Ishikawa (cell line): ENCODE data around the gene C19orf47.

Source experiments
- CEBPB ChIP-seq: IDR thresholded peaks from 2 replicates; pipeline ENCODE4 v1.6.1; 2012
- CREB1 ChIP-seq: IDR thresholded peaks from 2 replicates; pipeline ENCODE4 v1.6.1; 2012; ENCODE audit warnings: low read depth
- EGR1 ChIP-seq: IDR thresholded peaks from 2 replicates; pipeline ENCODE4 v1.6.1; 2012
- EP300 ChIP-seq: IDR thresholded peaks from 2 replicates; pipeline ENCODE4 v1.6.1; 2012; ENCODE audit warnings: borderline replicate concordance
- FOXM1 ChIP-seq: IDR thresholded peaks from 2 replicates; pipeline ENCODE4 v1.6.1; 2012; ENCODE audit warnings: low read depth, borderline replicate concordance
- NFIC ChIP-seq: IDR thresholded peaks from 2 replicates; pipeline ENCODE4 v1.6.1; 2012
- RAD21 ChIP-seq: IDR thresholded peaks from 2 replicates; pipeline ENCODE4 v1.6.1; 2012; ENCODE audit warnings: low read depth
- REST ChIP-seq: IDR thresholded peaks from 2 replicates; pipeline ENCODE4 v1.6.1; 2012; ENCODE audit warnings: low read depth, mild to moderate bottlenecking
- TAF1 ChIP-seq: IDR thresholded peaks from 2 replicates; pipeline ENCODE4 v1.6.1; 2012; ENCODE audit warnings: low read depth, mild to moderate bottlenecking
- TCF12 ChIP-seq: IDR thresholded peaks from 2 replicates; pipeline ENCODE4 v1.6.1; 2012; ENCODE audit warnings: low read depth
- TEAD4 ChIP-seq: IDR thresholded peaks from 2 replicates; pipeline ENCODE4 v1.6.1; 2012
- YY1 ChIP-seq: IDR thresholded peaks from 2 replicates; pipeline ENCODE4 v1.6.1; 2012; ENCODE audit warnings: low read depth
- ZBTB7A ChIP-seq: IDR thresholded peaks from 2 replicates; pipeline ENCODE4 v1.6.1; 2012; ENCODE audit warnings: low read depth
- TF ChIP-seq, protein P1 (sequence below): IDR thresholded peaks from 2 replicates; pipeline ENCODE4 v1.6.1; 2012
- TF ChIP-seq, protein P2 (sequence below): IDR thresholded peaks from 2 replicates; pipeline ENCODE4 v1.6.1; 2012

C19orf47 gene

GRCh38 chr19:40392123-40392522, 43.9 kb upstream of the C19orf47 start:
- TF ChIP-seq, protein P1, sequence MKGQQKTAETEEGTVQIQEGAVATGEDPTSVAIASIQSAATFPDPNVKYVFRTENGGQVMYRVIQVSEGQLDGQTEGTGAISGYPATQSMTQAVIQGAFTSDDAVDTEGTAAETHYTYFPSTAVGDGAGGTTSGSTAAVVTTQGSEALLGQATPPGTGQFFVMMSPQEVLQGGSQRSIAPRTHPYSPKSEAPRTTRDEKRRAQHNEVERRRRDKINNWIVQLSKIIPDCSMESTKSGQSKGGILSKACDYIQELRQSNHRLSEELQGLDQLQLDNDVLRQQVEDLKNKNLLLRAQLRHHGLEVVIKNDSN: no peak
- TF ChIP-seq TEAD4 (no peak), TCF12 (no peak), EP300 (no peak), NFIC (no peak), CEBPB (no peak), REST (no peak), RAD21 (no peak), TAF1 (no peak), ZBTB7A (no peak), EGR1 (no peak), FOXM1 (no peak), CREB1 (no peak), YY1 (no peak)
- TF ChIP-seq, protein P2, sequence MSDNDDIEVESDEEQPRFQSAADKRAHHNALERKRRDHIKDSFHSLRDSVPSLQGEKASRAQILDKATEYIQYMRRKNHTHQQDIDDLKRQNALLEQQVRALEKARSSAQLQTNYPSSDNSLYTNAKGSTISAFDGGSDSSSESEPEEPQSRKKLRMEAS: no peak

DNA sequence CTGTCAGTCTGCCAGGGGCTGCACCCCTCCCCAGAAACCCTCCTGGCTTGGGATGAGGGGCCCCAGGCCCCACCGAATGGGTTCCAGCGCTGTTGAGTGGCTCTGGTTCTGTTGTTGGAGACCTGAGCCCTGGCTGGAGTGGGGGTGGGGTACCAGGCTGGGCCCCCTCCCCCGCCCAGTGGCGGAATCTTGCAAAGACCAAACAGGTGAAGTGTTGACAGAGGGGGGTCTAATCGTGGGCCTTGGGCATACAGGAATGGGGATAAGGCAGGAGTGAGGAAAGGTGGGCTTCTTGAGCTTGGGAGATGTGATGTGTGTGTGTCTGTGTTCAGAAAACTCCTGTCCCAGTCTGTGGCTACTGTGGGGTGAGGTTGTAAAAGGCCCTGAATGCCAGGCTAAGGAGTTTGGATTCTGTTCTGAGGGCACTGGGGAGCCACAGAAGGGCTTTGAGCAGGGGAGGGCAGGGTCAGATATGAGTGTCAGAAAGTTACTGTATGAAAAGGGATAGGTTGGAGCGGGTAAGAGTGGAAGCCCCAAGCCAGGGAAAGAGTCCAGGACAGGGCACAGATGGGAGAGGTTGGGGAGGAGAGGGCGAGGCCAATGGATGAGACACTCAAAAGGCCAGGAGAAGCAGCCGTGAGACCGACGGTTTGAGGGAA, 42.0 kb upstream of the C19orf47 start, which contains the start of gene HIPK4:
Gene HIPK4 (minus strand): TSS at position 98 of the 659 bp plus-strand sequence. CDS start 279 bp downstream, outside the sequence.
- TF ChIP-seq CEBPB: no peak
- no peak for TF ChIP-seq CREB1
- TF ChIP-seq, protein P2: no peak
- TF ChIP-seq, protein P1: no peak
- no peak for TF ChIP-seq REST

DNA sequence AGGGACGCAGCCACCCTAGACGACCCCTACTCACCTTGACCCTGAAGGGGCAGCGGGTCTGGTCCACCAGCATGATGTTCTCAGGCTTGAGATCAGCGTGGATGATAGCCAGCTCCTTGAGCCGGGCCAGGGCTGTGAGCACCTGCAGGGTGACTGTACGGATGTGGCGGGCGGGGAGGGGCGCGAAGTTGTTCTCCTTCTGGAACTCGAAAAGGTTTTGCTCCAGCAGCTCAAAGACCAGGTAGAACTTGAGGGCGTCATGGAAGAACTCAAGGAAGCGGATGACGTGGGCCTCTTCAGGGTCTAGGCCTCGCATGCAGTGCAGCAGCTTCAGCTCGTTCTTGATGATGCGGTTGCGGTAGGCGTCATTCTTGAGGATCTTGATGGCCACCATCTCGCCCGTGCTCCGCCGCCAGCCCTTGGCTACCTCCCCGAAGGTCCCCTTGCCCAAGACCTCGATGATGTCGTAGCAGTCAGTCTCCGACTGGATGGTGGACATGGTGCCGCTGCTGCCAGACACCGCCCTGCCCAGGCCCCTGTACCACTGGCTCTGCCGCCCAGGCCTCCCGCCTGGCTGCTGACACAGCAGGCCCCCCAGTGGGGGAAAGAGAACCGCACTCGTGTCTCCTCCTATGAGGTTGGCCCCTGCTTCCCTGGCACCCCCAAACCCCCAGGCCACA, 41.3 kb upstream of the C19orf47 start:
- no peak for TF ChIP-seq EGR1

GRCh38 chr19:40388481-40388880, 40.3 kb upstream of the C19orf47 start:
- TF ChIP-seq EP300 (no peak), TEAD4 (no peak), RAD21 (no peak), YY1 (no peak), CEBPB (no peak), ZBTB7A (no peak), CREB1 (no peak), FOXM1 (no peak), REST (no peak), TAF1 (no peak), TCF12 (no peak), NFIC (no peak)
- TF ChIP-seq, protein P1: no peak
- TF ChIP-seq, protein P2: no peak
